ENCODE data around the gene CRYBG3.

DNA sequence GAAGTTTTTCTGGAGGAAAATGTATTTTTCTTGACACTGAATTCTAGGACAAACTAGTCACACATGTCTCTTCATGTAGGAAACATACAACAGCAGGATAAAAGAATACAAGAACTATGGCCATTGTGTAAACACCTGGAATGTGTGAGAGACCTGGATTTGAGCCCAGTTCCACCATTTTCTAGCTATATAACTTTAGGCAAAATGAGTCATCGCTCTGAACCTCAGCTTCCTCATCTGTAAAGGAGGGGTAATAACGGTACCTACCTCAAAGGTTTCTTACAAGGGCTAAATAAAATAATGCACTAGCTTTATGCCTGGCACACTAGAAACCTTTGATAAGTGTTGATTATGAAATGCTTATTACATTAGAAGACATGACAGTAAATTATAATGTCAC, 92.6 kb downstream of the CRYBG3 start:
- TF ChIP-seq, protein P1, sequence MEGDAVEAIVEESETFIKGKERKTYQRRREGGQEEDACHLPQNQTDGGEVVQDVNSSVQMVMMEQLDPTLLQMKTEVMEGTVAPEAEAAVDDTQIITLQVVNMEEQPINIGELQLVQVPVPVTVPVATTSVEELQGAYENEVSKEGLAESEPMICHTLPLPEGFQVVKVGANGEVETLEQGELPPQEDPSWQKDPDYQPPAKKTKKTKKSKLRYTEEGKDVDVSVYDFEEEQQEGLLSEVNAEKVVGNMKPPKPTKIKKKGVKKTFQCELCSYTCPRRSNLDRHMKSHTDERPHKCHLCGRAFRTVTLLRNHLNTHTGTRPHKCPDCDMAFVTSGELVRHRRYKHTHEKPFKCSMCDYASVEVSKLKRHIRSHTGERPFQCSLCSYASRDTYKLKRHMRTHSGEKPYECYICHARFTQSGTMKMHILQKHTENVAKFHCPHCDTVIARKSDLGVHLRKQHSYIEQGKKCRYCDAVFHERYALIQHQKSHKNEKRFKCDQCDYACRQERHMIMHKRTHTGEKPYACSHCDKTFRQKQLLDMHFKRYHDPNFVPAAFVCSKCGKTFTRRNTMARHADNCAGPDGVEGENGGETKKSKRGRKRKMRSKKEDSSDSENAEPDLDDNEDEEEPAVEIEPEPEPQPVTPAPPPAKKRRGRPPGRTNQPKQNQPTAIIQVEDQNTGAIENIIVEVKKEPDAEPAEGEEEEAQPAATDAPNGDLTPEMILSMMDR (IDR thresholded peaks at IDR 0.05): no peak
- no peak for TF ChIP-seq POLR2A (IDR thresholded peaks at IDR 0.05)

All from upper lobe of left lung (tissue), 4 donors.